Vagina (tissue), 2 donors: ENCODE data around the gene SLC7A9. TPM values are rescaled to one million over a fixed set of nuclear protein-coding genes. Genes with fewer than 3 reads are reported as not detected.

ENCODE experiments used
- DNase-seq, 2 donors: peaks; one replicate each; pipeline ENCODE4 v3.0.0-alpha.2; 2017; ENCODE audit errors: extremely low spot score in 2 of 2
- H3K27ac ChIP-seq: fragments of 200-600 bp; sonication (generic); one replicate; pipeline ENCODE4 v1.5.1; 2019
- H3K27me3 ChIP-seq: fragments of 200-600 bp; sonication (generic); one replicate; pipeline ENCODE4 v1.5.1; 2019
- H3K36me3 ChIP-seq, 2 donors: fragments of 200-600 bp; sonication (generic); one replicate each; pipeline ENCODE4 v1.5.1; 2017 to 2019
- H3K4me1 ChIP-seq: fragments of 200-600 bp; sonication (generic); one replicate; pipeline ENCODE4 v1.5.1; 2019
- H3K4me3 ChIP-seq, 2 donors: fragments of 200-600 bp; sonication (generic); 1 replicate in 1 of 2; 2 replicates in 1 of 2; pipeline ENCODE4 v1.5.1; 2016 to 2019
- H3K9me3 ChIP-seq: fragments of 200-600 bp; sonication (generic); one replicate; pipeline ENCODE4 v1.5.1; 2019
- POLR2A ChIP-seq, 2 donors: fragments of 450-650 bp; IDR thresholded peaks; one replicate each; pipeline ENCODE4 v1.6.1; 2017; ENCODE audit warnings: antibody characterized with exemption in 2 of 2, mild to moderate bottlenecking in 2 of 2, moderate library complexity in 2 of 2
- POLR2AphosphoS5 ChIP-seq, 2 donors: sonication (generic); formaldehyde crosslinking; IDR thresholded peaks; one replicate each; pipeline ENCODE4 v1.9.0; 2017; ENCODE audit warnings: antibody characterized with exemption in 2 of 2, mild to moderate bottlenecking in 2 of 2, low read depth in 1 of 2; ENCODE audit not compliant: insufficient read depth in 1 of 2
- intact Hi-C: fragments of 100-400 bp; cut with DNase I; formaldehyde crosslinking; loops from one replicate; pipeline ENCODE4 v1.15.1; 2023
- total RNA-seq: library from RNA; depleted of rRNA; stranded (reverse); fragments of >200 nt; gene quantifications from one replicate; pipeline ENCODE4 v1.2.3, GENCODE V29; 2016
- TF ChIP-seq, protein P1 (sequence below), 3 experiments: fragments of 450-650 bp in 2 of 3; fragments of 200-600 bp in 1 of 3; sonication (generic) in 1 of 3; IDR thresholded peaks; one replicate each; pipeline ENCODE4 v1.5.1; 2017 to 2019; ENCODE audit warnings: antibody characterized with exemption in 3 of 3, mild to moderate bottlenecking in 2 of 3, moderate library complexity in 2 of 3

Gene SLC7A9
- total RNA-seq, 1 donor from 2014 or later, result not detected

GRCh38 chr19:32813862-32814425, 55.6 kb downstream of the SLC7A9 start:
- H3K4me1 ChIP-seq, result no peaks in the 10 kb centered on the region
- no peaks in the 10 kb centered on the region for H3K27me3 ChIP-seq
- no peak for DNase-seq
- no peaks in the 10 kb centered on the region for H3K36me3 ChIP-seq
- no peak overlapping the region for H3K4me3 ChIP-seq
- intact Hi-C loops, result no loop called here
- no peak for TF ChIP-seq POLR2AphosphoS5 (IDR thresholded peaks at IDR 0.05; ENCODE audit: insufficient read depth in 1 of 2, low read depth in 1 of 2)
- H3K9me3 ChIP-seq, result no peaks in the 10 kb centered on the region
- H3K27ac ChIP-seq, result no peak overlapping the region

DNA sequence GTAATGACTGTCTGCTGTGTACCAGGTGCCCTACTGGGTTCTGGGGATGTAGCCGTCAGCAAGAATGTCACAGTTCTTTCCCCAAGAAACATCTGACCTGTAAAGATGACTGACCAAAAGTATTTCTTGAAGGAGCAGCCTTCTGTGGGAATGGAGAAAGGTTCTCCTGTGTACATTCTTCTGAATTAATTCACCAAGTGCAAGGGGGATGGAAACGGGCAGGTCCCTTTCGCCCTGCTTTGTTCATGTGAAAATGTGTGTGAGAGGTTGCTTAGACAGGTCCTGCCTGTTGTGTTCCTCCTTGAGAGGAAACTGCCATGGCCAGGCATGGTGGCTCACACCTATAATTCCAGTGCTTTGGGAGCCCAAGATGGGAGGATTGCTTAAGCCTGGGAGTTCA, 57.0 kb downstream of the SLC7A9 start:
- Histone ChIP-seq H3K27ac (no peak overlapping the region), H3K4me1 (no peaks in the 10 kb centered on the region), H3K9me3 (no peaks in the 10 kb centered on the region), H3K4me3 (no peak overlapping the region), H3K27me3 (no peaks in the 10 kb centered on the region), H3K36me3 (no peaks in the 10 kb centered on the region)
- TF ChIP-seq, protein P1, sequence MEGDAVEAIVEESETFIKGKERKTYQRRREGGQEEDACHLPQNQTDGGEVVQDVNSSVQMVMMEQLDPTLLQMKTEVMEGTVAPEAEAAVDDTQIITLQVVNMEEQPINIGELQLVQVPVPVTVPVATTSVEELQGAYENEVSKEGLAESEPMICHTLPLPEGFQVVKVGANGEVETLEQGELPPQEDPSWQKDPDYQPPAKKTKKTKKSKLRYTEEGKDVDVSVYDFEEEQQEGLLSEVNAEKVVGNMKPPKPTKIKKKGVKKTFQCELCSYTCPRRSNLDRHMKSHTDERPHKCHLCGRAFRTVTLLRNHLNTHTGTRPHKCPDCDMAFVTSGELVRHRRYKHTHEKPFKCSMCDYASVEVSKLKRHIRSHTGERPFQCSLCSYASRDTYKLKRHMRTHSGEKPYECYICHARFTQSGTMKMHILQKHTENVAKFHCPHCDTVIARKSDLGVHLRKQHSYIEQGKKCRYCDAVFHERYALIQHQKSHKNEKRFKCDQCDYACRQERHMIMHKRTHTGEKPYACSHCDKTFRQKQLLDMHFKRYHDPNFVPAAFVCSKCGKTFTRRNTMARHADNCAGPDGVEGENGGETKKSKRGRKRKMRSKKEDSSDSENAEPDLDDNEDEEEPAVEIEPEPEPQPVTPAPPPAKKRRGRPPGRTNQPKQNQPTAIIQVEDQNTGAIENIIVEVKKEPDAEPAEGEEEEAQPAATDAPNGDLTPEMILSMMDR (IDR thresholded peaks at IDR 0.05), result no peak
- TF ChIP-seq POLR2AphosphoS5 (IDR thresholded peaks at IDR 0.05; ENCODE audit: insufficient read depth in 1 of 2, low read depth in 1 of 2) (no peak), POLR2A (IDR thresholded peaks at IDR 0.05) (no peak)
- DNase-seq, result no peak
- intact Hi-C loops, result no loop called here

- DNase-seq, result no peak
These were observed 57.5 kb downstream of the SLC7A9 start for GRCh38 chr19:32812036-32812435.

GRCh38 chr19:32811151-32811550, 58.4 kb downstream of the SLC7A9 start:
- Histone ChIP-seq H3K9me3 (no peaks in the 10 kb centered on the region), H3K4me1 (no peaks in the 10 kb centered on the region), H3K4me3 (no peak overlapping the region), H3K27ac (no peak overlapping the region), H3K27me3 (no peaks in the 10 kb centered on the region), H3K36me3 (no peaks in the 10 kb centered on the region)
- intact Hi-C loops, result no loop called here
- no peak for DNase-seq
- TF ChIP-seq POLR2A (IDR thresholded peaks at IDR 0.05) (no peak), POLR2AphosphoS5 (IDR thresholded peaks at IDR 0.05; ENCODE audit: insufficient read depth in 1 of 2, low read depth in 1 of 2) (no peak)
- TF ChIP-seq, protein P1 (IDR thresholded peaks at IDR 0.05), result no peak

More at GRCh38 chr19:32812036-32812435, 57.5 kb downstream of the SLC7A9 start:
- Histone ChIP-seq H3K27ac (no peak overlapping the region), H3K27me3 (no peaks in the 10 kb centered on the region), H3K36me3 (no peaks in the 10 kb centered on the region), H3K4me1 (no peaks in the 10 kb centered on the region), H3K4me3 (no peak overlapping the region), H3K9me3 (no peaks in the 10 kb centered on the region)
- TF ChIP-seq POLR2A (IDR thresholded peaks at IDR 0.05) (no peak), POLR2AphosphoS5 (IDR thresholded peaks at IDR 0.05; ENCODE audit: insufficient read depth in 1 of 2, low read depth in 1 of 2) (no peak)
- TF ChIP-seq, protein P1 (IDR thresholded peaks at IDR 0.05), result no peak
- intact Hi-C loops, result no loop called here

GRCh38 chr19:32810452-32810851, 59.1 kb downstream of the SLC7A9 start:
- intact Hi-C loops, result no loop called here
- Histone ChIP-seq H3K4me3 (no peak overlapping the region), H3K4me1 (no peaks in the 10 kb centered on the region), H3K27me3 (no peaks in the 10 kb centered on the region), H3K9me3 (no peaks in the 10 kb centered on the region), H3K36me3 (no peaks in the 10 kb centered on the region), H3K27ac (no peak overlapping the region)
- TF ChIP-seq POLR2A (IDR thresholded peaks at IDR 0.05) (no peak), POLR2AphosphoS5 (IDR thresholded peaks at IDR 0.05; ENCODE audit: insufficient read depth in 1 of 2, low read depth in 1 of 2) (no peak)
- TF ChIP-seq, protein P1 (IDR thresholded peaks at IDR 0.05), result no peak
- DNase-seq, result no peak
